T47D (cell line): Measurements from ENCODE around the gene HOGA1.
"Not testable (repeated sequence)": the region's sequence is repeated elsewhere in the genome, so short reads cannot be mapped to it uniquely, and the experiment has no call there.

ENCODE experiments used
- DNase-seq, 2 experiments: peaks; one replicate each; pipeline versions ENCODE4 v3.0.0 to v3.0.0-alpha.2; 2011 to 2012; ENCODE audit warnings: low read depth in 1 of 2, low spot score in 1 of 2
- JUND ChIP-seq: IDR thresholded peaks from 2 replicates; pipeline ENCODE4 v1.6.1; 2012; ENCODE audit warnings: low read depth
- in situ Hi-C: cut with HindIII; loops from 2 replicates; pipeline ENCODE4 v1.10.0; 2016; ENCODE audit warnings: low sequenced_read_pairs, low pct_unique_long_range_greater_than_20kb

Gene HOGA1

GRCh38 chr10:97547271-97547600 lies 37.0 kb upstream of the HOGA1 start:
- no peak for DNase-seq
- no peak for TF ChIP-seq JUND
- in situ Hi-C loops, result no loop called here

GRCh38 chr10:97547962-97548361 lies 36.2 kb upstream of the HOGA1 start:
- no peak for TF ChIP-seq JUND
- in situ Hi-C loops, result no loop called here
- no peak for DNase-seq

GRCh38 chr10:97548828-97549455 lies 35.2 kb upstream of the HOGA1 start:
- no peak for DNase-seq
- no peak for TF ChIP-seq JUND
- in situ Hi-C loops, result no loop called here

GRCh38 chr10:97549587-97550322 lies 34.4 kb upstream of the HOGA1 start:
- in situ Hi-C loops, result no loop called here
- TF ChIP-seq JUND, result no peak
- peak in 1 of 2 experiments; percentile 79 for DNase-seq

GRCh38 chr10:97550336-97551149 lies 33.6 kb upstream of the HOGA1 start:
- in situ Hi-C loops, result no loop called here

GRCh38 chr10:97551271-97551670 lies 32.9 kb upstream of the HOGA1 start:
- TF ChIP-seq JUND, result no peak
- in situ Hi-C loops, result no loop called here
- DNase-seq, result no peak

More at GRCh38 chr10:97550336-97551149, 33.6 kb upstream of the HOGA1 start:
- no peak for TF ChIP-seq JUND
- DNase-seq, result no peak

GRCh38 chr10:97553575-97554031 lies 30.6 kb upstream of the HOGA1 start:
- no peak for TF ChIP-seq JUND
- DNase-seq, result peak in 1 of 2 experiments; percentile 85
- in situ Hi-C loops, result no loop called here

GRCh38 chr10:97554336-97554735 lies 29.9 kb upstream of the HOGA1 start:
- in situ Hi-C loops, DNase-seq: not testable (repeated sequence)

GRCh38 chr10:97555541-97555940 lies 28.6 kb upstream of the HOGA1 start:
- DNase-seq, in situ Hi-C loops: not testable (repeated sequence)

- in situ Hi-C loops, DNase-seq: not testable (repeated sequence)
Observed at GRCh38 chr10:97560731-97561381, 23.3 kb upstream of the HOGA1 start.

GRCh38 chr10:97561386-97562077 lies 22.7 kb upstream of the HOGA1 start:
- DNase-seq, in situ Hi-C loops: not testable (repeated sequence)

- DNase-seq, in situ Hi-C loops: not testable (repeated sequence)
Observed at GRCh38 chr10:97562329-97562728, 21.9 kb upstream of the HOGA1 start.
